Non-pigmented ciliary epithelial cell (primary cell): Measurements from ENCODE around the gene RRAS.

Experiments
- DNase-seq: peaks from one replicate; pipeline ENCODE4 v3.0.0-alpha.2; 2010; ENCODE audit warnings: low read depth

RRAS gene

GRCh38 chr19:49640113-49640898 lies at the start of gene RRAS:
TSS of gene RRAS (minus strand) at chr19:49640143. CDS start at chr19:49640098, 45 bp downstream.
- DNase-seq, result peak; percentile 99

GRCh38 chr19:49689133-49690078 lies 49.5 kb upstream of the RRAS start, which contains the start of gene ADM5:
TSS of gene ADM5 (plus strand) at chr19:49689594. CDS start at chr19:49689838, 244 bp downstream.
- DNase-seq, result no peak

- DNase-seq, result no peak
These were observed 48.7 kb upstream of the RRAS start for GRCh38 chr19:49688531-49689132.

- no peak for DNase-seq
These were observed 47.8 kb upstream of the RRAS start for GRCh38 chr19:49687566-49688316.

- DNase-seq, result no peak
These were observed 47.2 kb upstream of the RRAS start for GRCh38 chr19:49687150-49687549.

- no peak for DNase-seq
These were observed 46.7 kb upstream of the RRAS start for GRCh38 chr19:49686503-49687088.

- no peak for DNase-seq
These were observed 45.9 kb upstream of the RRAS start for GRCh38 chr19:49685845-49686332.

GRCh38 chr19:49684983-49685553 lies 45.1 kb upstream of the RRAS start:
- DNase-seq, result no peak

GRCh38 chr19:49684251-49684982 lies 44.5 kb upstream of the RRAS start:
- no peak for DNase-seq

GRCh38 chr19:49683814-49684250 lies 43.9 kb upstream of the RRAS start:
- DNase-seq, result no peak

GRCh38 chr19:49682274-49682673 lies 42.3 kb upstream of the RRAS start:
- no peak for DNase-seq

GRCh38 chr19:49681830-49682229 lies 41.9 kb upstream of the RRAS start:
- no peak for DNase-seq

- no peak for DNase-seq
These were observed 40.7 kb upstream of the RRAS start for GRCh38 chr19:49680421-49681351.

- no peak for DNase-seq
These were observed 39.9 kb upstream of the RRAS start for GRCh38 chr19:49679771-49680413.

GRCh38 chr19:49678985-49679770 lies 39.2 kb upstream of the RRAS start:
- DNase-seq, result no peak

GRCh38 chr19:49677901-49678674 lies 38.1 kb upstream of the RRAS start:
- no peak for DNase-seq
